GM06990 (cell line): ENCODE data around the gene GPRC5A.

Experiments
- DNase-seq: peaks from one replicate; pipeline ENCODE4 v3.0.0-alpha.2; 2011; ENCODE audit not compliant: insufficient read length; ENCODE audit errors: extremely low read depth
- H3K27me3 ChIP-seq: replicated peaks from 2 replicates; pipeline ENCODE4 v1.6.0; 2011; ENCODE audit warnings: low read length; ENCODE audit not compliant: control insufficient read depth, insufficient read depth
- H3K36me3 ChIP-seq: 2 replicates; pipeline ENCODE4 v1.5.1; 2011; ENCODE audit warnings: low read length; ENCODE audit not compliant: control insufficient read depth, insufficient read depth
- H3K4me3 ChIP-seq: replicated peaks from 2 replicates; pipeline ENCODE4 v1.5.1; 2011; ENCODE audit warnings: low read depth, mild to moderate bottlenecking, control low read depth, low read length
- CTCF ChIP-seq: IDR thresholded peaks from 2 replicates; pipeline ENCODE4 v1.5.1; 2011; ENCODE audit warnings: low read length, control low read depth, mild to moderate bottlenecking, inconsistent platforms; ENCODE audit not compliant: insufficient read depth, poor library complexity, severe bottlenecking

GPRC5A gene

GRCh38 chr12:12890543-12891079, 751 bp upstream of the GPRC5A start:
- DNase-seq = no peak
- Histone ChIP-seq H3K4me3 (no peak overlapping the region), H3K36me3 (no peaks in the 10 kb centered on the region), H3K27me3 (peaks cover 1% of the 10 kb centered on the region; the same call in 1 of the 2 replicates)
- peak; percentile 13 for TF ChIP-seq CTCF

- Histone ChIP-seq H3K36me3 (no peaks in the 10 kb centered on the region), H3K4me3 (no peak overlapping the region), H3K27me3 (peaks cover 1% of the 10 kb centered on the region; the same call in 1 of the 2 replicates)
- DNase-seq = no peak
- TF ChIP-seq CTCF = no peak
Measured at GRCh38 chr12:12891881-12892355, 556 bp downstream of the GPRC5A start.

GRCh38 chr12:12892681-12893141, 1.3 kb downstream of the GPRC5A start:
- Histone ChIP-seq H3K36me3 (no peaks in the 10 kb centered on the region), H3K27me3 (peaks cover 1% of the 10 kb centered on the region; the same call in 1 of the 2 replicates), H3K4me3 (no peak overlapping the region)
- no peak for TF ChIP-seq CTCF
- DNase-seq = no peak

- Histone ChIP-seq H3K4me3 (no peak overlapping the region), H3K27me3 (peaks cover 1% of the 10 kb centered on the region; the same call in 1 of the 2 replicates), H3K36me3 (no peaks in the 10 kb centered on the region)
- DNase-seq = no peak
- no peak for TF ChIP-seq CTCF
Measured at GRCh38 chr12:12893438-12893837, 2.1 kb downstream of the GPRC5A start.

- H3K4me3 ChIP-seq = no peak overlapping the region
- 0 out of 2 replicates have a peak, but pooled peaks cover 1% of the 10 kb centered on the region for H3K27me3 ChIP-seq
- no peak for TF ChIP-seq CTCF
- no peaks in the 10 kb centered on the region for H3K36me3 ChIP-seq
- no peak for DNase-seq
Measured at GRCh38 chr12:12896260-12896659, 4.9 kb downstream of the GPRC5A start.
